ENCODE measurements around the gene MLH1.

The MLH1 gene

DNA sequence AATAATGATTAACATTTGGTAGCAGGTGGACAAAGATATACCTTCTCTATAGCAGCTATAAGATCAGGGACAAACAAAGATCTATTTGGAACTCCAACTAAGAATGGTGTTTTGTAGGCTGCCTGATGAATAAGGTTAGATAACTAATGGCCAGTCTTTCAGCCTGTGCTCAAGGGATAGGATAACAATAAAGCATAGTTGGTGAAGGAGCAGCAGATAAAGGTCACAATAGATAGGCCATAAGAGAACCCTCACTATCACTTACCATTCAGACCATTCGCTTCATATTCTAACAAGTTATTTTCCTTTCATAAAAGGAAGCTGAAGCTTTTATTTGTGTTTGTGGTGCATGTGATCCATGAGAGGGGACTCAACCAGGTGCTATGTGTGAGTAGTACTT, 20.2 kb upstream of the MLH1 start:
- in situ Hi-C loops (cut with MboI; ENCODE audit: low pct_unique_long_range_greater_than_20kb, low sequenced_read_pairs, unreplicated experiment) = no loop called here
- DNase-seq (ENCODE audit: low spot score) = no peak
- no peak for TF ChIP-seq CTCF (IDR thresholded peaks at IDR 0.05; ENCODE audit: extremely low read depth, insufficient read depth, missing control alignments)

DNA sequence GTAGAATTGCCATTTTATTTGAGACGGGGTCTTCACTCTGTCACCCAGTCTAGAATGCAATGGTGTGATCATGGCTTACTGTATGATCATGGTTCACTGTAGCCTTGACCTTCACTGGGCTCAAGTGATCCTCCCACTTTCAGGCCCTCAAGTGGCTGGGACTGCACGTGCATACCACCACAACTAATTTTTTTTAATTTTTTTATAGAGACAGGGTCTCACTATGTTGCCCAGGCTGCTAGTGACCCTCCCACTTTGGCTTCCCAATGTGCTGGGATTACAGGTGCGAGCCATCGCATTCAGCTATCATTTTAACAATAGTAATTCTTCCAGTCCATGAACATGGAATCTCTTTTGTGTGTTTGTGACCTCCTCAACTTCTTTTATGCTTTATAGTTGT, 12.3 kb upstream of the MLH1 start:
- TF ChIP-seq CTCF (IDR thresholded peaks at IDR 0.05; ENCODE audit: extremely low read depth, insufficient read depth, missing control alignments) = no peak
- in situ Hi-C loops (cut with MboI; ENCODE audit: low pct_unique_long_range_greater_than_20kb, low sequenced_read_pairs, unreplicated experiment) = no loop called here
- DNase-seq (ENCODE audit: low spot score) = no peak

- DNase-seq (ENCODE audit: low spot score) = no peak
- in situ Hi-C loops (cut with MboI; ENCODE audit: low pct_unique_long_range_greater_than_20kb, low sequenced_read_pairs, unreplicated experiment) = no loop called here
- no peak for TF ChIP-seq CTCF (IDR thresholded peaks at IDR 0.05; ENCODE audit: extremely low read depth, insufficient read depth, missing control alignments)
These were observed 5.0 kb upstream of the MLH1 start for GRCh38 chr3:36988356-36988755.

- no peak for DNase-seq (ENCODE audit: low spot score)
- in situ Hi-C loops (cut with MboI; ENCODE audit: low pct_unique_long_range_greater_than_20kb, low sequenced_read_pairs, unreplicated experiment) = no loop called here
- TF ChIP-seq CTCF (IDR thresholded peaks at IDR 0.05; ENCODE audit: extremely low read depth, insufficient read depth, missing control alignments) = no peak
These were observed 4.3 kb upstream of the MLH1 start for GRCh38 chr3:36989005-36989404.

DNA sequence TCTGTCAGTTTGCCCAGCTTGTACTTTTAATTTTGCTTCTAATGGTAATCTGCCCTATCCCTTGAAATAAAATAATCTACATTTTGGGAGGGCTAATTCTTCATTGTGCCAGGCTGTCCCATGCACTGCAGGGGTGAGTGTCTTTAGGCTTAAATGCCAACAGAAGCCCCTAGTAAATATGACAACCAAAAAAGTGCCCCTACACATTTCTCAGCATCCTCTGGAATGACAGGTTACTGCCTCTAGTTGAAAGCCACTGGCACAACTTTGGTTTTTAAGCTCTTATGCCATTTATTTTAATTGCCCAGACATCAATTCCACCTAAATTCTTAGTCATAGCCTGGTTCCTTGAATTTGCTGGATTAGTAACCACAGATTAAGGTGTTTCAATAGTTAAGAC, 3.8 kb upstream of the MLH1 start:
- in situ Hi-C loops (cut with MboI; ENCODE audit: low pct_unique_long_range_greater_than_20kb, low sequenced_read_pairs, unreplicated experiment) = no loop called here
- no peak for DNase-seq (ENCODE audit: low spot score)
- no peak for TF ChIP-seq CTCF (IDR thresholded peaks at IDR 0.05; ENCODE audit: extremely low read depth, insufficient read depth, missing control alignments)

- no peak for DNase-seq (ENCODE audit: low spot score)
- in situ Hi-C loops (cut with MboI; ENCODE audit: low pct_unique_long_range_greater_than_20kb, low sequenced_read_pairs, unreplicated experiment) = no loop called here
These were observed 2.2 kb upstream of the MLH1 start for GRCh38 chr3:36991147-36991546.

More at GRCh38 chr3:36991147-36991546, 2.2 kb upstream of the MLH1 start:
- TF ChIP-seq CTCF (IDR thresholded peaks at IDR 0.05; ENCODE audit: extremely low read depth, insufficient read depth, missing control alignments) = no peak
